ENCODE results near the gene TARS1.
"Not testable (repeated sequence)": the region's sequence is repeated elsewhere in the genome, so short reads cannot be mapped to it uniquely, and the experiment has no call there.

Gene TARS1

DNA sequence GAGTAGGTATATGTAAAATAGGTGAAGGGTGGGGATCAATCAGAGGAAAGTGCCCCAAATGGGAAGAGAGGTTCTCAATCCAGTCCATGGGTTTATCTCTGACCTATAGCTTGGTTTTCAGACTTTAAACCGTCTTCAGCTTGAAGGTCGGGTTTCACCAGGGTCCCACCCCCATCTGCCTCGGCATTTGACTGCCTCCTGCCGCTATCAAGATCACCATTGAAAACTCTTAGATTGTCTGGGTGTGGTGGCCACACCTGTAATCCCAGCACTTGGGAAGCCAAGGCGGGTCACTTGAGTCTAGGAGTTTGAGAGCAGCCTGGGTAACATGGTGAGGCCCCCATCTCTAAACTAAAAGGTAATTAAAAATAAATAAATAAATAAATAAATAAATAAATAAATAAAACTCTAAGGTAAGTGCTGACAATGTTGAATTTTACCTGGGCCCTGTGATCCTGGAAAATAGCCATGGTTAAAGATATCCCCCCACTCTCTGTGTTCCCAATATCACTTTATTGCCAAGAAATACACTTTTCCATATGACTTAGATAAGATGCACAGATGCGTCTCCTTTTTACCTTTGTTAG, 48.8 kb downstream of the TARS1 start:
- no peak for DNase-seq

GRCh38 chr5:33490071-33490665, 49.4 kb downstream of the TARS1 start:
- no peak for DNase-seq

- no peak for DNase-seq
Observed at GRCh38 chr5:33491941-33492340, 51.2 kb downstream of the TARS1 start.

DNA sequence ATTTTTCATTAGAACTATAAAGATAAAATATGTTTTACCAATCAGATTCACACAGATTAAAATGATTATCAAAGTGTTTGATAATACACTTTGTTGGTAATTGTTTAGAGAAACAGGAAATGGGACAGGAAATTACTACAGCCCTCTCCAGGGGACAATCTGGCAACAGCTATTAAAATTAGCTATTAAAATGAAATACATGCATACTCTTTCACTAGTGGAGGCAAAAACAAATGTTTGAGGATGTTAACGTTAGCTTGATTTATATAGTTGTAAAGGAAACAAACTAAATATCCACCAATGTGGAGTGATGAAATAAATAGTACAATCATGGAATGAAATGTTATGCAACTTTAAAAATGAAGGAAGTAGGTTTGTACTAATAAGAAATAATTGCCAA, 53.7 kb downstream of the TARS1 start:
- no peak for DNase-seq

DNA sequence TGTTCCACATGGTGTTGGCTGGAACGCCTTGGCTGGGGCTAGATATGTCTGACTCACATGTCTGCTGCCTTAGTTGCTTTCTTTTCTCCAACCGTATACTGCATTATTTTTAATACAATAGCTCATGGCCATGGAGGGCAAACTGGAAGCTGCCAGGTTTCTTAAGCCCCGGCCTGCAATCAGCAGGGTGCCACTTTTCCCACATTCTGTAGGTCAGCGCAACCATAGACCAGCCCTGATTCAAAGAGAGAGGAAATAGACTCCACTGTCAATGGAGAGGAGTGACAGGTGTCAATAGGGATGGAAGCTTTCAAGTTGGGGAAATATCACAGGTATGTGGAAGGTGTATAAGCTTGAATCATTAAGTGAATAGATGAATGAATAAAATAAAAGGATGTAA, 60.5 kb downstream of the TARS1 start:
- no peak for DNase-seq

- DNase-seq = no peak
Observed at GRCh38 chr5:33501899-33502298, 61.1 kb downstream of the TARS1 start.

GRCh38 chr5:33504570-33504969, 63.8 kb downstream of the TARS1 start:
- DNase-seq = no peak

GRCh38 chr5:33507426-33507825, 66.7 kb downstream of the TARS1 start:
- DNase-seq = no peak

- DNase-seq = no peak
Observed at GRCh38 chr5:33509036-33509435, 68.3 kb downstream of the TARS1 start.

- no peak for DNase-seq
Observed at GRCh38 chr5:33513462-33514185, 72.9 kb downstream of the TARS1 start.

- not testable (repeated sequence) for DNase-seq
Observed at GRCh38 chr5:33515366-33515765, 74.6 kb downstream of the TARS1 start.

DNA sequence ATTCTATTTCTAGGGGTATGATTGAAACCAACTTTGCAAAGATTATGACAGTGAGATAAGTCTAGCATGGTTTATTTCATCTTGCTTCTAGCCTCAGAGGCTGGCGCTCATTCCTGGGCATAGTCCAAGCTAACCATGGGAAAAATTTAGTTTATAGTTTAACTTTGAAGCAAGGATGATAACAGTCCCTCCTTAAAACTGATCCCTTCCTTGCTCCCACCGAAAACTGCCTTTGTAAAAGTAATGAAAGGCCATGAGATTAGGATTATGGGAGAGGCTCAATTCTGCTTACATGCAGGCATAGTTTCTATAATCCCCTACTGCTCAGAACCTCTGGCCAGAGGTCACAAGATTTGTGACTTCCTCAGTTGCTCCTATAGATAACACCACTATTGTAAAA, 75.7 kb downstream of the TARS1 start:
- no peak for DNase-seq

Measured in NCI-H1694 (cell line).